GM19238 (cell line): ENCODE data around the gene MAPKAP1.

Experiments
- DNase-seq: peaks from one replicate; pipeline ENCODE4 v3.0.0; 2011; ENCODE audit warnings: low spot score; ENCODE audit not compliant: insufficient read length

MAPKAP1 gene

GRCh38 chr9:125460883-125461635 lies 245.9 kb downstream of the MAPKAP1 start:
- DNase-seq: no peak

GRCh38 chr9:125460346-125460745 lies 246.7 kb downstream of the MAPKAP1 start:
- DNase-seq: no peak

GRCh38 chr9:125457357-125457756 lies 249.7 kb downstream of the MAPKAP1 start:
- DNase-seq: no peak

GRCh38 chr9:125455876-125456275 lies 251.1 kb downstream of the MAPKAP1 start:
- no peak for DNase-seq

- DNase-seq: no peak
Measured at GRCh38 chr9:125455132-125455531, 251.9 kb downstream of the MAPKAP1 start.

- DNase-seq: no peak
Measured at GRCh38 chr9:125447202-125447802, 259.7 kb downstream of the MAPKAP1 start.

- peak; percentile 63 for DNase-seq
Measured at GRCh38 chr9:125446561-125447094, 260.4 kb downstream of the MAPKAP1 start.

GRCh38 chr9:125444956-125445506 lies 262.0 kb downstream of the MAPKAP1 start:
- no peak for DNase-seq

GRCh38 chr9:125444166-125444565 lies 262.8 kb downstream of the MAPKAP1 start:
- DNase-seq: no peak

- no peak for DNase-seq
Measured at GRCh38 chr9:125443367-125443766, 263.6 kb downstream of the MAPKAP1 start.

GRCh38 chr9:125442452-125442851 lies 264.6 kb downstream of the MAPKAP1 start:
- DNase-seq: no peak

- no peak for DNase-seq
Measured at GRCh38 chr9:125440411-125440810, 266.6 kb downstream of the MAPKAP1 start.

- no peak for DNase-seq
Measured at GRCh38 chr9:125439434-125440272, 267.4 kb downstream of the MAPKAP1 start.

GRCh38 chr9:125438506-125439433 lies 268.2 kb downstream of the MAPKAP1 start:
- DNase-seq: no peak

GRCh38 chr9:125437771-125438221 lies 269.2 kb downstream of the MAPKAP1 start:
- no peak for DNase-seq

- DNase-seq: no peak
Measured at GRCh38 chr9:125436613-125437443, 270.2 kb downstream of the MAPKAP1 start.

- no peak for DNase-seq
Measured at GRCh38 chr9:125435776-125436612, 271.0 kb downstream of the MAPKAP1 start.

- DNase-seq: no peak
Measured at GRCh38 chr9:125434986-125435775, 271.8 kb downstream of the MAPKAP1 start.
